ENCODE data around the gene APOF. TPM values are rescaled to one million over a fixed set of nuclear protein-coding genes. Genes with fewer than 3 reads are reported as not detected.
A peak's percentile ranks its signal among the peaks of the same experiment; 100 is the strongest.

The APOF gene
- total and polyA plus RNA-seq, 9 of the 15 experiments (the other 6 are each of a cell fraction or from before 2014, with no cell fraction given): 0.09 to 0.15 (median 0.12) TPM; not detected in 5

- peak; percentile 61 for TF ChIP-seq FOSL1 (tag; conservative IDR thresholded peaks at IDR 0.05)
- TF ChIP-seq HDGF (IDR thresholded peaks at IDR 0.05): no peak
- peak; percentile 16 for TF ChIP-seq NUFIP1 (IDR thresholded peaks at IDR 0.05; ENCODE audit: partially characterized antibody)
- TF ChIP-seq PCBP1 (IDR thresholded peaks at IDR 0.05; ENCODE audit: low read depth, low read length, poor library complexity, severe bottlenecking): no peak
- no peak for TF ChIP-seq RBM15 (IDR thresholded peaks at IDR 0.05; ENCODE audit: insufficient read depth, low read length)
- TF ChIP-seq CREM (IDR thresholded peaks at IDR 0.05; ENCODE audit: low read depth): peak; percentile 95
- TF ChIP-seq ZNF197 (CRISPR knock-in tag; IDR thresholded peaks at IDR 0.05; ENCODE audit: low read depth): peak; percentile 82; the same call in 1 of the 2 replicates
- TF ChIP-seq MED1 (CRISPR knock-in tag; IDR thresholded peaks at IDR 0.05; ENCODE audit: borderline replicate concordance): no peak
- no peak for TF ChIP-seq DIDO1 (tag; IDR thresholded peaks at IDR 0.05; ENCODE audit: low read depth)
- TF ChIP-seq SAFB2 (IDR thresholded peaks at IDR 0.05; ENCODE audit: borderline replicate concordance, low read depth, low read length, severe bottlenecking): no peak
- TF ChIP-seq SRSF7 (optimal IDR thresholded peaks at IDR 0.05; ENCODE audit: low read depth, low read length): no peak
- TF ChIP-seq HDAC1 (IDR thresholded peaks at IDR 0.05): peak in 1 of 2 experiments; percentile 40; a peak in 1 of 4 replicates
- peak; percentile 50 for TF ChIP-seq ZBTB40 (IDR thresholded peaks at IDR 0.05)
- TF ChIP-seq ZBTB40 (CRISPR knock-in tag; IDR thresholded peaks at IDR 0.05): no peak
- peak in 1 of 2 experiments; percentile 85; a peak in 3 of 4 replicates for TF ChIP-seq ARNT (IDR thresholded peaks at IDR 0.05)
- peak; percentile 83 for TF ChIP-seq TAF9B (IDR thresholded peaks at IDR 0.05; ENCODE audit: partially characterized antibody)
- no peak for TF ChIP-seq TAF15 (IDR thresholded peaks at IDR 0.05; ENCODE audit: low read depth, low read length)
- no peak for TF ChIP-seq KDM1A (IDR thresholded peaks at IDR 0.05)
- no peak for TF ChIP-seq MEF2D (tag; conservative IDR thresholded peaks at IDR 0.05; ENCODE audit: low read depth)
These were observed 28.8 kb downstream of the APOF start, which contains the start of gene PAN2 (continued) for GRCh38 chr12:56333679-56334489.

Measured in K562 (cell line).